Keratinocyte (primary cell): ENCODE measurements around the gene LSM3. TPM values are rescaled to one million over a fixed set of nuclear protein-coding genes. Genes with fewer than 3 reads are reported as not detected.
A peak's percentile ranks its signal among the peaks of the same experiment; 100 is the strongest.

Source experiments
- DNase-seq: peaks from one replicate; pipeline ENCODE4 v3.0.0-alpha.2; 2011; ENCODE audit warnings: low read depth, missing footprints, low spot score
- FAIRE-seq: peaks from 2 replicates; lab custom pipeline; 2011; peaks lifted over from hg19 to GRCh38; lab: Jason Lieb, UNC
- H2AFZ ChIP-seq: 2 replicates; pipeline ENCODE4 v1.6.0; 2012; ENCODE audit warnings: low read length, control low read depth, inconsistent platforms; ENCODE audit not compliant: control insufficient read depth
- H3K27ac ChIP-seq: 2 replicates; pipeline ENCODE4 v1.5.1; 2011; ENCODE audit warnings: low read length; ENCODE audit not compliant: control insufficient read depth, insufficient read depth
- H3K27me3 ChIP-seq: 3 replicates; pipeline ENCODE4 v1.6.0; 2011; ENCODE audit warnings: low read length; ENCODE audit not compliant: control insufficient read depth, insufficient read depth; ENCODE audit errors: extremely low read depth
- H3K36me3 ChIP-seq, 2 experiments: 2 replicates in 1 of 2; 3 replicates in 1 of 2; pipeline ENCODE4 v1.5.1; 2011; ENCODE audit warnings: low read length in 2 of 2, mild to moderate bottlenecking in 1 of 2; ENCODE audit not compliant: control insufficient read depth in 2 of 2, insufficient read depth in 2 of 2; ENCODE audit errors: extremely low read depth in 1 of 2
- H3K4me1 ChIP-seq: 3 replicates; pipeline ENCODE4 v1.5.1; 2011; ENCODE audit warnings: low read length; ENCODE audit not compliant: control insufficient read depth, insufficient read depth; ENCODE audit errors: extremely low read depth
- H3K4me2 ChIP-seq: 3 replicates; pipeline ENCODE4 v1.6.0; 2011; ENCODE audit warnings: low read depth, low read length; ENCODE audit not compliant: control insufficient read depth, insufficient read depth; ENCODE audit errors: extremely low read depth
- H3K4me3 ChIP-seq, 3 experiments: fragments of 200-600 bp in 1 of 3; sonication (generic) in 1 of 3; 2 replicates in 2 of 3; 3 replicates in 1 of 3; pipeline ENCODE4 v1.5.1; 2011 to 2016; ENCODE audit warnings: low read length in 3 of 3, mild to moderate bottlenecking in 3 of 3, control low read depth in 2 of 3, inconsistent platforms in 1 of 3, low read depth in 1 of 3, mixed read lengths in 1 of 3, mixed run types in 1 of 3, moderate library complexity in 1 of 3; ENCODE audit not compliant: control insufficient read depth in 2 of 3, insufficient read depth in 2 of 3; ENCODE audit errors: extremely low read depth in 1 of 3
- H3K79me2 ChIP-seq: 2 replicates; pipeline ENCODE4 v1.6.0; 2012; ENCODE audit warnings: low read length; ENCODE audit not compliant: control insufficient read depth, insufficient read depth
- H3K9ac ChIP-seq: 3 replicates; pipeline ENCODE4 v1.6.0; 2011; ENCODE audit warnings: low read length; ENCODE audit not compliant: control insufficient read depth, insufficient read depth; ENCODE audit errors: extremely low read depth
- H3K9me1 ChIP-seq: 3 replicates; pipeline ENCODE4 v1.6.0; 2011; ENCODE audit warnings: low read length; ENCODE audit not compliant: control insufficient read depth, insufficient read depth; ENCODE audit errors: extremely low read depth
- H3K9me3 ChIP-seq: 2 replicates; pipeline ENCODE4 v1.5.1; 2012; ENCODE audit warnings: low read depth, low read length; ENCODE audit not compliant: control insufficient read depth
- H4K20me1 ChIP-seq: 3 replicates; pipeline ENCODE4 v1.6.0; 2011; ENCODE audit warnings: low read length; ENCODE audit not compliant: control insufficient read depth, insufficient read depth; ENCODE audit errors: extremely low read depth
- CTCF ChIP-seq, 3 experiments: IDR thresholded peaks in 1 of 3; conservative IDR thresholded peaks in 1 of 3; optimal IDR thresholded peaks in 1 of 3; 2 replicates in 2 of 3; 3 replicates in 1 of 3; pipeline versions ENCODE3 to v1.5.1; 2011; ENCODE audit warnings: low read length in 3 of 3, mild to moderate bottlenecking in 3 of 3, moderate library complexity in 2 of 3, control low read depth in 1 of 3, inconsistent platforms in 1 of 3; ENCODE audit not compliant: insufficient read depth in 2 of 3; ENCODE audit errors: extremely low read depth in 1 of 3
- EZH2 ChIP-seq: IDR thresholded peaks from one replicate; pipeline ENCODE4 v1.6.1; 2012; ENCODE audit warnings: inconsistent platforms, mild to moderate bottlenecking, low read length, moderate library complexity
- dilution Hi-C: fragments of 300-500 bp; cut with MboI; formaldehyde crosslinking; loops from one replicate; pipeline ENCODE4 v1.7.0; 2020; ENCODE audit warnings: low sequenced_read_pairs; ENCODE audit not compliant: extremely low pct_ligation_motif_present
- polyA minus RNA-seq, 3 experiments: library from RNA; depleted of rRNA, polyadenylated mRNA; stranded (reverse); fragments of >200 nt; gene quantifications; 1 replicate in 1 of 3; 2 replicates in 1 of 3; 3 replicates in 1 of 3; pipeline ENCODE4 v1.2.3, GENCODE V29; 2011
- polyA plus RNA-seq, 5 experiments: library from polyadenylated mRNA; depleted of rRNA in 3 of 5; stranded (reverse) in 3 of 5; stranded (forward) in 1 of 5; unstranded in 1 of 5; fragments of >200 nt; gene quantifications; 1 replicate in 1 of 5; 2 replicates in 3 of 5; 3 replicates in 1 of 5; pipeline versions ENCODE4 v1.2.1 to v1.2.3, GENCODE V29; 2011 to 2012; ENCODE audit warnings: missing spikeins in 2 of 5, low read depth in 1 of 5, low replicate concordance in 1 of 5

Gene LSM3
- polyA plus RNA-seq (10.7 to 26.1 TPM (median 13.2 TPM) in 3 replicates), polyA minus RNA-seq (0.56 to 3.4 TPM (median 0.96 TPM) in 3 replicates)
- 28.0 TPM for polyA plus RNA-seq (2011; ENCODE audit: low read depth)
- 13.9 and 18.7 TPM in 2 replicates for polyA plus RNA-seq (2011; cell fraction: cytosol; rRNA removed)
- 2.3 and 5.2 TPM in 2 replicates for polyA plus RNA-seq (2011; cell fraction: nucleus; rRNA removed)
- 13.6 and 21.0 TPM in 2 replicates for polyA plus RNA-seq (2012; ENCODE audit: low replicate concordance)
- polyA minus RNA-seq (2011; cell fraction: cytosol; rRNA and poly(A)+ RNA removed), result 2.7 TPM
- polyA minus RNA-seq (2011; cell fraction: nucleus; rRNA and poly(A)+ RNA removed), result 0.32 and 0.93 TPM in 2 replicates

- Histone ChIP-seq H3K9ac (peak within 1 kb of the TSS; percentile 98), H3K9me1 (peaks cover 4% of the 10 kb centered on the region), H3K4me2 (peak within 1 kb of the TSS; percentile 100), H3K4me3 (peak within 1 kb of the TSS; percentile 89 to 100 (median 99)), H3K36me3 (no peaks in the 10 kb centered on the region), H4K20me1 (no peaks in the 10 kb centered on the region), H3K27ac (peak within 1 kb of the TSS; percentile 99), H3K9me3 (no peaks in the 10 kb centered on the region), H3K79me2 (peaks cover 78% of the 10 kb centered on the region), H2AFZ (peak within 1 kb of the TSS; percentile 95), H3K27me3 (no peaks in the 10 kb centered on the region), H3K4me1 (peaks cover 67% of the 10 kb centered on the region)
- dilution Hi-C loops, result no loop called here
- DNase-seq, result peak; percentile 98
- peak; percentile 93 for FAIRE-seq
- TF ChIP-seq EZH2, result no peak
Observed at GRCh38 chr3:14178247-14179113, at the start of gene LSM3, which contains the start of gene XPC. Gene LSM3 (plus strand): TSS chr3:14178817. CDS start chr3:14178861, 44 bp downstream. Gene XPC (minus strand): TSS chr3:14178601. CDS start chr3:14178568, 33 bp downstream.

- no peaks in the 10 kb centered on the region for H3K9me1 ChIP-seq
- no peak overlapping the region for H3K4me2 ChIP-seq
- no peaks in the 10 kb centered on the region for H3K27me3 ChIP-seq
- peaks cover 50 to 64% of the 10 kb centered on the region in 2 experiments for H3K36me3 ChIP-seq
- dilution Hi-C loops, result no loop called here
- H3K9me3 ChIP-seq, result no peaks in the 10 kb centered on the region
- H3K27ac ChIP-seq, result no peak overlapping the region
- peaks cover 40% of the 10 kb centered on the region for H3K4me1 ChIP-seq
- FAIRE-seq (no peak), DNase-seq (no peak)
- H4K20me1 ChIP-seq, result peaks cover 25% of the 10 kb centered on the region
- H3K4me3 ChIP-seq, result no peak overlapping the region
- peaks cover 52% of the 10 kb centered on the region for H3K79me2 ChIP-seq
- no peak for TF ChIP-seq EZH2
- TF ChIP-seq CTCF (optimal IDR thresholded peaks at IDR 0.05 in 1 of 3, IDR thresholded peaks at IDR 0.05 in 1 of 3, conservative IDR thresholded peaks at IDR 0.05 in 1 of 3; ENCODE audit: extremely low read depth in 1 of 3, insufficient read depth in 2 of 3, low read length in 3 of 3), result no peak
- no peak overlapping the region for H3K9ac ChIP-seq
- no peak overlapping the region for H2AFZ ChIP-seq
Observed at GRCh38 chr3:14129296-14129695, 49.3 kb upstream of the LSM3 start.
